ENCODE results near the gene RAD51B.

RAD51B gene

GRCh38 chr14:68591786-68592185 is 772.2 kb downstream of the RAD51B start:
- no peak overlapping the region for H3K4me3 ChIP-seq (ENCODE audit: severe bottlenecking)
- no peak overlapping the region for H3K27ac ChIP-seq (ENCODE audit: poor library complexity, severe bottlenecking)
- DNase-seq (ENCODE audit: low spot score): peak; percentile 35
- no peak for ATAC-seq (ENCODE audit: low read depth)
- TF ChIP-seq CTCF (IDR thresholded peaks at IDR 0.05; ENCODE audit: poor library complexity, severe bottlenecking): no peak
- no peaks in the 10 kb centered on the region for H3K27me3 ChIP-seq (ENCODE audit: insufficient read depth, poor library complexity, severe bottlenecking)
- no peaks in the 10 kb centered on the region for H3K9me3 ChIP-seq (ENCODE audit: severe bottlenecking)
- no peaks in the 10 kb centered on the region for H3K36me3 ChIP-seq (ENCODE audit: low read depth)
- H3K4me1 ChIP-seq (ENCODE audit: insufficient read depth, poor library complexity, severe bottlenecking): peaks cover 7% of the 10 kb centered on the region

- no peak for TF ChIP-seq CTCF (IDR thresholded peaks at IDR 0.05; ENCODE audit: poor library complexity, severe bottlenecking)
- H3K27ac ChIP-seq (ENCODE audit: poor library complexity, severe bottlenecking): no peak overlapping the region
- H3K4me1 ChIP-seq (ENCODE audit: insufficient read depth, poor library complexity, severe bottlenecking): peaks cover 1% of the 10 kb centered on the region
- H3K9me3 ChIP-seq (ENCODE audit: severe bottlenecking): no peaks in the 10 kb centered on the region
- H3K36me3 ChIP-seq (ENCODE audit: low read depth): no peaks in the 10 kb centered on the region
- no peaks in the 10 kb centered on the region for H3K27me3 ChIP-seq (ENCODE audit: insufficient read depth, poor library complexity, severe bottlenecking)
- H3K4me3 ChIP-seq (ENCODE audit: severe bottlenecking): no peak overlapping the region
- no peak for ATAC-seq (ENCODE audit: low read depth)
- DNase-seq (ENCODE audit: low spot score): peak; percentile 34
These were observed 773.5 kb downstream of the RAD51B start for GRCh38 chr14:68592948-68593556.

GRCh38 chr14:68593806-68594536 is 774.4 kb downstream of the RAD51B start:
- ATAC-seq (ENCODE audit: low read depth): no peak
- no peak for TF ChIP-seq CTCF (IDR thresholded peaks at IDR 0.05; ENCODE audit: poor library complexity, severe bottlenecking)
- Histone ChIP-seq H3K4me1 (ENCODE audit: insufficient read depth, poor library complexity, severe bottlenecking) (peaks cover 10% of the 10 kb centered on the region), H3K27me3 (ENCODE audit: insufficient read depth, poor library complexity, severe bottlenecking) (no peaks in the 10 kb centered on the region), H3K9me3 (ENCODE audit: severe bottlenecking) (no peaks in the 10 kb centered on the region), H3K27ac (ENCODE audit: poor library complexity, severe bottlenecking) (peak overlapping the region; percentile 5), H3K36me3 (ENCODE audit: low read depth) (no peaks in the 10 kb centered on the region), H3K4me3 (ENCODE audit: severe bottlenecking) (no peak overlapping the region)
- peak; percentile 21 for DNase-seq (ENCODE audit: low spot score)

GRCh38 chr14:68594737-68595380 is 775.3 kb downstream of the RAD51B start:
- peak; percentile 16 for DNase-seq (ENCODE audit: low spot score)
- no peak for TF ChIP-seq CTCF (IDR thresholded peaks at IDR 0.05; ENCODE audit: poor library complexity, severe bottlenecking)
- Histone ChIP-seq H3K4me3 (ENCODE audit: severe bottlenecking) (no peak overlapping the region), H3K4me1 (ENCODE audit: insufficient read depth, poor library complexity, severe bottlenecking) (peaks cover 19% of the 10 kb centered on the region), H3K9me3 (ENCODE audit: severe bottlenecking) (no peaks in the 10 kb centered on the region), H3K27me3 (ENCODE audit: insufficient read depth, poor library complexity, severe bottlenecking) (no peaks in the 10 kb centered on the region), H3K36me3 (ENCODE audit: low read depth) (no peaks in the 10 kb centered on the region), H3K27ac (ENCODE audit: poor library complexity, severe bottlenecking) (peak overlapping the region; percentile 5)
- no peak for ATAC-seq (ENCODE audit: low read depth)

Data from RWPE2 (cell line).